ENCODE measurements around the gene ODR4.

GRCh38 chr1:186426118-186426517 lies 50.5 kb downstream of the ODR4 start:
- TF ChIP-seq, protein P1, sequence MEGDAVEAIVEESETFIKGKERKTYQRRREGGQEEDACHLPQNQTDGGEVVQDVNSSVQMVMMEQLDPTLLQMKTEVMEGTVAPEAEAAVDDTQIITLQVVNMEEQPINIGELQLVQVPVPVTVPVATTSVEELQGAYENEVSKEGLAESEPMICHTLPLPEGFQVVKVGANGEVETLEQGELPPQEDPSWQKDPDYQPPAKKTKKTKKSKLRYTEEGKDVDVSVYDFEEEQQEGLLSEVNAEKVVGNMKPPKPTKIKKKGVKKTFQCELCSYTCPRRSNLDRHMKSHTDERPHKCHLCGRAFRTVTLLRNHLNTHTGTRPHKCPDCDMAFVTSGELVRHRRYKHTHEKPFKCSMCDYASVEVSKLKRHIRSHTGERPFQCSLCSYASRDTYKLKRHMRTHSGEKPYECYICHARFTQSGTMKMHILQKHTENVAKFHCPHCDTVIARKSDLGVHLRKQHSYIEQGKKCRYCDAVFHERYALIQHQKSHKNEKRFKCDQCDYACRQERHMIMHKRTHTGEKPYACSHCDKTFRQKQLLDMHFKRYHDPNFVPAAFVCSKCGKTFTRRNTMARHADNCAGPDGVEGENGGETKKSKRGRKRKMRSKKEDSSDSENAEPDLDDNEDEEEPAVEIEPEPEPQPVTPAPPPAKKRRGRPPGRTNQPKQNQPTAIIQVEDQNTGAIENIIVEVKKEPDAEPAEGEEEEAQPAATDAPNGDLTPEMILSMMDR (IDR thresholded peaks at IDR 0.05): no peak
- TF ChIP-seq POLR2A (IDR thresholded peaks at IDR 0.05): no peak
